Lung (tissue), 12 donors: ENCODE results near the gene FILIP1. TPM values are rescaled to one million over a fixed set of nuclear protein-coding genes. Genes with fewer than 3 reads are reported as not detected.

ENCODE experiments used
- ATAC-seq: fragments of 200-7000 bp; cut with Tn5 transposase; one replicate; pipeline ENCODE4 v1.9.1; 2020; ENCODE audit warnings: moderate number of reproducible peaks; ENCODE audit not compliant: insufficient read depth, low FRiP score
- DNase-seq, 3 donors: peaks; one replicate each; pipeline ENCODE4 v3.0.0-alpha.2; 2013 to 2017
- H3K27ac ChIP-seq, 2 donors: one replicate each; pipeline ENCODE4 v1.5.1; 2013; ENCODE audit warnings: mild to moderate bottlenecking in 2 of 2, moderate library complexity in 2 of 2, control low read depth in 1 of 2, inconsistent platforms in 1 of 2, low read depth in 1 of 2, low read length in 1 of 2
- H3K27me3 ChIP-seq, 3 donors: one replicate each; pipeline ENCODE4 v1.5.1; 2013; ENCODE audit warnings: low read length in 2 of 3; ENCODE audit not compliant: control insufficient read depth in 3 of 3, insufficient read depth in 3 of 3
- H3K36me3 ChIP-seq, 4 donors: one replicate each; pipeline ENCODE4 v1.5.1; 2013; ENCODE audit warnings: low read length in 4 of 4, mild to moderate bottlenecking in 1 of 4, moderate library complexity in 1 of 4; ENCODE audit not compliant: control insufficient read depth in 4 of 4, insufficient read depth in 4 of 4
- H3K4me1 ChIP-seq, 5 donors: one replicate each; pipeline ENCODE4 v1.5.1; 2013; ENCODE audit warnings: low read length in 5 of 5, mild to moderate bottlenecking in 2 of 5, moderate library complexity in 1 of 5; ENCODE audit not compliant: control insufficient read depth in 5 of 5, insufficient read depth in 5 of 5
- H3K4me3 ChIP-seq: one replicate; pipeline ENCODE4 v1.5.1; 2013; ENCODE audit warnings: mild to moderate bottlenecking, control low read depth, moderate library complexity
- H3K9ac ChIP-seq, 2 donors: one replicate each; pipeline ENCODE4 v1.5.1; 2013; ENCODE audit warnings: low read length in 2 of 2, control low read depth in 1 of 2; ENCODE audit not compliant: insufficient read depth in 1 of 2
- H3K9me3 ChIP-seq, 4 donors: one replicate each; pipeline ENCODE4 v1.5.1; 2013; ENCODE audit warnings: low read length in 3 of 4, mild to moderate bottlenecking in 1 of 4, moderate library complexity in 1 of 4; ENCODE audit not compliant: control insufficient read depth in 4 of 4, insufficient read depth in 3 of 4
- WGBS, 2 donors: extraction: QIAGEN DNeasy Blood & Tissue Kit; methylation state at CpG; one replicate each; pipeline ENCODE4 v1.1.7; 2013; 5-methylcytosine and 5-hydroxymethylcytosine counted together
- polyA plus RNA-seq, 2 donors: library from polyadenylated mRNA; stranded (reverse); fragments of 200-250 nt; gene quantifications; one replicate each; pipeline ENCODE4 v1.2.1, GENCODE V29; 2013
- total RNA-seq, 2 donors: library from RNA; depleted of rRNA in 1 of 2; stranded (reverse); fragments of >200 nt in 1 of 2; gene quantifications; one replicate each; pipeline ENCODE4 v1.2.1, GENCODE V29; 2014 to 2021
- TF ChIP-seq, protein P1 (sequence below): IDR thresholded peaks from 2 replicates; pipeline ENCODE4 v1.5.1; 2012; ENCODE audit warnings: mild to moderate bottlenecking; ENCODE audit errors: control extremely low read depth, extremely low read depth
- donor health status: control.
- donor health status: control.
- donor health status: Bipolar disorder and iron deficiency.
- donor health status: healthy.
- donor health status: DM: yes; HTN: yes; CAD: no.

Gene FILIP1
- total and polyA plus RNA-seq, 4 donors: 5.6 to 24.1 (median 11.1) TPM

DNA sequence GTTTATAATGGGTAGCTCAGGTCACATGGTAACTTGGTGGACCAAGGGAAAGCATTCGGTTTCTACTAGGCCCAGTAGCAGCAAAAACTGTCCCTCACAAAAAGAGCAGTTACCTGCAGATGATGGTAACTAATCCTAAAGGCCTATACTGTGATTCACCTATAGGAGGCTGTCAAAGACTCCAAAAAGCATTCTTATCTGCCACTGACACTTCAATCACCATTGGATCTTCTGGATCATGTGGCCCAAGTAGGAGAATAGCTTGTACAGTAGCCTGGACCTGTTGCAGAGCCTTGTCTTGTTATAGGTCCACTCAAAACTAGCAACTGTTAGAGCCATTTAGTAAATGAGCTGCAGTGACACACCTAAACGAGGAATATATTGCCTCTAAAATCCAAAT lies 23.2 kb upstream of the FILIP1 start:
- Histone ChIP-seq H3K27me3 (no peaks in the 10 kb centered on the region), H3K4me3 (no peak overlapping the region), H3K9me3 (no peaks in the 10 kb centered on the region), H3K27ac (no peak overlapping the region), H3K9ac (no peak overlapping the region), H3K36me3 (no peaks in the 10 kb centered on the region), H3K4me1 (no peaks in the 10 kb centered on the region)
- TF ChIP-seq, protein P1, sequence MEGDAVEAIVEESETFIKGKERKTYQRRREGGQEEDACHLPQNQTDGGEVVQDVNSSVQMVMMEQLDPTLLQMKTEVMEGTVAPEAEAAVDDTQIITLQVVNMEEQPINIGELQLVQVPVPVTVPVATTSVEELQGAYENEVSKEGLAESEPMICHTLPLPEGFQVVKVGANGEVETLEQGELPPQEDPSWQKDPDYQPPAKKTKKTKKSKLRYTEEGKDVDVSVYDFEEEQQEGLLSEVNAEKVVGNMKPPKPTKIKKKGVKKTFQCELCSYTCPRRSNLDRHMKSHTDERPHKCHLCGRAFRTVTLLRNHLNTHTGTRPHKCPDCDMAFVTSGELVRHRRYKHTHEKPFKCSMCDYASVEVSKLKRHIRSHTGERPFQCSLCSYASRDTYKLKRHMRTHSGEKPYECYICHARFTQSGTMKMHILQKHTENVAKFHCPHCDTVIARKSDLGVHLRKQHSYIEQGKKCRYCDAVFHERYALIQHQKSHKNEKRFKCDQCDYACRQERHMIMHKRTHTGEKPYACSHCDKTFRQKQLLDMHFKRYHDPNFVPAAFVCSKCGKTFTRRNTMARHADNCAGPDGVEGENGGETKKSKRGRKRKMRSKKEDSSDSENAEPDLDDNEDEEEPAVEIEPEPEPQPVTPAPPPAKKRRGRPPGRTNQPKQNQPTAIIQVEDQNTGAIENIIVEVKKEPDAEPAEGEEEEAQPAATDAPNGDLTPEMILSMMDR: no peak
- ATAC-seq: no peak
- DNase-seq: no peak
- 32 to 36% methylated on average over 2 of the region's 2 CpGs for WGBS, 2 donors

DNA sequence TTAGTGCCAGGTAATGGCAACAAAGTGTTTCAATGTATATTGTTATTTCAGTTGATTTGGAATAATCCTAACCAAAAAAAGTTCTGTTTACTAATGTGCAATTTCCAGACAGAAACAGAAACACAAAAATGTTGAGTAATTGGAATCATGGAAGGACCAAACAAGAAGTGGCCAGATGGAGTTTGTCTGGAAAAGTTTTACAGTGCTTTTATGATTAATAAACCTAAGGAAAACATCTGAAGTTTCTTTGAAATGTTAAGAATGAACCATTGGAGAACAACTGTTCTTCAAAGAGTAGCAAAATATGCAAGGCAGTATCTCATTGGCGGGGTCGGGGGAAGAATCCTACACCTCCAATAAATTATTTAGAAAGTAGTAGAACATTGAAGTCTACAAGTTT lies 19.0 kb upstream of the FILIP1 start:
- Histone ChIP-seq H3K9me3 (no peaks in the 10 kb centered on the region), H3K27ac (no peak overlapping the region), H3K36me3 (no peaks in the 10 kb centered on the region), H3K4me3 (no peak overlapping the region), H3K4me1 (no peaks in the 10 kb centered on the region), H3K9ac (no peak overlapping the region), H3K27me3 (no peaks in the 10 kb centered on the region)
- TF ChIP-seq, protein P1: no peak
- 84 to 90% methylated on average over 2 of the region's 2 CpGs for WGBS, 2 donors
- ATAC-seq (no peak), DNase-seq (no peak)

DNA sequence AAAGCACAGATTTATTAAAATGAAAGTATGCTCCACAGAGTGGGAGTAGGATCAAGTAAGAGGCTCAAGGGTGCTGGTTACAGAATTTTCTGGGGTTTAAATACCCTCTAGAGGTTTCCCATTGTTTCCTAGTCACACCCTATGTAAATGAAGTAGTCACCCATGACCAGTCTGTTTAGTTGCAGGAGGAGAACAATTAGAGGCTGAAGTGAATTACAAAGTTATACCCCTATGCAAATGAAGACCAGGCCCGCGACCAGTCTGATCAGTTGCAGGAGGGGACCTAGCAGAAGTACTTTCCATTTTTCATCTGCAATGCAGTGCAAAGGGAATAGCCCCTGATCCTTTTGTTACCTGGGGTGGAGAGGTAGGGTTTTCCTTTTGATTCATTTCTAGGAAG lies 11.8 kb upstream of the FILIP1 start:
- DNase-seq: no peak
- Histone ChIP-seq H3K9ac (no peak overlapping the region), H3K27me3 (no peaks in the 10 kb centered on the region), H3K9me3 (no peaks in the 10 kb centered on the region), H3K36me3 (no peaks in the 10 kb centered on the region), H3K27ac (no peak overlapping the region), H3K4me3 (no peak overlapping the region), H3K4me1 (peaks cover 0 to 3% (median 0%) of the 10 kb centered on the region in 5 donors)
- TF ChIP-seq, protein P1: no peak
- 88 to 91% methylated on average over 2 of the region's 2 CpGs for WGBS, 2 donors
- no peak for ATAC-seq
